ENCODE data around the gene SLC35C1.

Gene SLC35C1

GRCh38 chr11:45811571-45812290, 6.8 kb downstream of the SLC35C1 start:
- Histone ChIP-seq H3K36me3 (peaks cover 8 to 50% (median 36%) of the 10 kb centered on the region in 3 donors), H3K4me1 (peaks cover 0 to 32% (median 18%) of the 10 kb centered on the region in 4 donors), H3K27ac (no peak overlapping the region), H3K27me3 (no peaks in the 10 kb centered on the region), H3K9me3 (no peaks in the 10 kb centered on the region), H3K4me3 (no peak overlapping the region)
- intact Hi-C loops (cut with DNase I; ENCODE audit: low total_unique reads): no loop called here
- TF ChIP-seq CTCF (IDR thresholded peaks at IDR 0.05): no peak
- peak in 1 of 2 donors; percentile 53 for DNase-seq

- Histone ChIP-seq H3K27me3 (no peaks in the 10 kb centered on the region), H3K4me1 (peaks cover 0 to 21% (median 6%) of the 10 kb centered on the region in 4 donors), H3K9me3 (no peaks in the 10 kb centered on the region), H3K36me3 (peaks cover 8 to 48% (median 36%) of the 10 kb centered on the region in 3 donors), H3K27ac (no peak overlapping the region), H3K4me3 (no peak overlapping the region)
- intact Hi-C loops (cut with DNase I; ENCODE audit: low total_unique reads): no loop called here
- peak in 1 of 2 donors; percentile 41 for DNase-seq
- TF ChIP-seq CTCF (IDR thresholded peaks at IDR 0.05): no peak
Observed at GRCh38 chr11:45812581-45813548, 7.9 kb downstream of the SLC35C1 start.

- H3K4me3 ChIP-seq: no peak overlapping the region
- DNase-seq: no peak
- H3K9me3 ChIP-seq: no peaks in the 10 kb centered on the region
- H3K36me3 ChIP-seq: peaks cover 8 to 19% (median 18%) of the 10 kb centered on the region in 3 donors
- TF ChIP-seq CTCF (IDR thresholded peaks at IDR 0.05): no peak
- H3K27ac ChIP-seq: no peak overlapping the region
- intact Hi-C loops (cut with DNase I; ENCODE audit: low total_unique reads): no loop called here
- H3K4me1 ChIP-seq: no peaks in the 10 kb centered on the region
- H3K27me3 ChIP-seq: no peaks in the 10 kb centered on the region
Observed at GRCh38 chr11:45815747-45816146, 10.8 kb downstream of the SLC35C1 start.

GRCh38 chr11:45816614-45817013, 11.7 kb downstream of the SLC35C1 start:
- intact Hi-C loops (cut with DNase I; ENCODE audit: low total_unique reads): no loop called here
- no peak overlapping the region for H3K27ac ChIP-seq
- no peak overlapping the region for H3K4me3 ChIP-seq
- H3K4me1 ChIP-seq: no peaks in the 10 kb centered on the region
- H3K9me3 ChIP-seq: no peaks in the 10 kb centered on the region
- H3K36me3 ChIP-seq: peaks cover 1 to 11% (median 9%) of the 10 kb centered on the region in 3 donors
- TF ChIP-seq CTCF (IDR thresholded peaks at IDR 0.05): no peak
- no peaks in the 10 kb centered on the region for H3K27me3 ChIP-seq
- peak in 1 of 2 donors; percentile 55 for DNase-seq

- Histone ChIP-seq H3K4me1 (no peaks in the 10 kb centered on the region), H3K27ac (no peak overlapping the region), H3K4me3 (no peak overlapping the region), H3K9me3 (no peaks in the 10 kb centered on the region), H3K36me3 (peaks cover 0 to 5% (median 3%) of the 10 kb centered on the region in 3 donors), H3K27me3 (no peaks in the 10 kb centered on the region)
- intact Hi-C loops (cut with DNase I; ENCODE audit: low total_unique reads): no loop called here
- TF ChIP-seq CTCF (IDR thresholded peaks at IDR 0.05): no peak
- no peak for DNase-seq
Observed at GRCh38 chr11:45817191-45817590, 12.2 kb downstream of the SLC35C1 start.

All from tibial artery (tissue), 4 donors.